MCF 10A (cell line): Measurements from ENCODE around the gene MED27. TPM values are rescaled to one million over a fixed set of nuclear protein-coding genes. Genes with fewer than 3 reads are reported as not detected.

ENCODE experiments used
- BruUV-seq: library from RNA; stranded (reverse); fragments of 400-500 nt; replicated peaks from 2 replicates; lab custom pipeline; 2021; lab: Mats Ljungman, UMichigan
- CTCF ChIA-PET: fragments of 300-600 bp; sonication (Branson Sonifier 250); formaldehyde crosslinking; extraction: SDS; loops from one replicate; lab custom pipeline; 2021; ENCODE audit warnings: antibody characterized with exemption, inconsistent platforms; lab: Yijun Ruan, JAX
- POLR2A ChIA-PET: fragments of 300-600, 350-650 bp; sonication (Branson Sonifier 250); formaldehyde crosslinking; extraction: SDS; loops from one replicate; lab custom pipeline; 2020; ENCODE audit warnings: antibody characterized with exemption, inconsistent platforms; lab: Yijun Ruan, JAX
- DNase-seq: peaks from one replicate; pipeline ENCODE4 v3.0.0-alpha.2; 2018; ENCODE audit not compliant: unreplicated experiment
- H3K27ac Mint-ChIP-seq: one replicate; pipeline ENCODE4 v1.8.0; 2022; ENCODE audit warnings: mild to moderate bottlenecking, low read depth, mixed read lengths; ENCODE audit not compliant: unreplicated experiment
- H3K27me3 Mint-ChIP-seq: one replicate; pipeline ENCODE4 v1.8.0; 2022; ENCODE audit warnings: mixed read lengths; ENCODE audit not compliant: insufficient read depth, unreplicated experiment
- H3K36me3 Mint-ChIP-seq: one replicate; pipeline ENCODE4 v1.8.0; 2022; ENCODE audit warnings: mild to moderate bottlenecking, moderate library complexity, mixed read lengths; ENCODE audit not compliant: insufficient read depth, unreplicated experiment
- H3K4me1 Mint-ChIP-seq: one replicate; pipeline ENCODE4 v1.8.0; 2022; ENCODE audit warnings: mixed read lengths; ENCODE audit not compliant: insufficient read depth, unreplicated experiment
- H3K4me3 Mint-ChIP-seq: one replicate; pipeline ENCODE4 v1.8.0; 2022; ENCODE audit warnings: mild to moderate bottlenecking, moderate library complexity, mixed read lengths; ENCODE audit not compliant: unreplicated experiment
- H3K9me3 Mint-ChIP-seq: one replicate; pipeline ENCODE4 v1.8.0; 2022; ENCODE audit warnings: mixed read lengths; ENCODE audit not compliant: unreplicated experiment
- intact Hi-C: fragments of 100-400 bp; cut with micrococcal nuclease; formaldehyde crosslinking; loops from 2 replicates; pipeline ENCODE4 v1.14.1; 2022
- total RNA-seq: library from RNA; stranded (reverse); gene quantifications from 2 replicates; pipeline ENCODE4 v1.2.3, GENCODE V29; 2022
- TF ChIP-seq, protein P1 (sequence below): fragments of 200-600 bp; IDR thresholded peaks from one replicate; pipeline ENCODE4 v1.8.0; 2022; ENCODE audit warnings: antibody characterized with exemption, mild to moderate bottlenecking; ENCODE audit not compliant: unreplicated experiment

The MED27 gene
- total RNA-seq, 1 experiment from 2014 or later, result 34.3 TPM

DNA sequence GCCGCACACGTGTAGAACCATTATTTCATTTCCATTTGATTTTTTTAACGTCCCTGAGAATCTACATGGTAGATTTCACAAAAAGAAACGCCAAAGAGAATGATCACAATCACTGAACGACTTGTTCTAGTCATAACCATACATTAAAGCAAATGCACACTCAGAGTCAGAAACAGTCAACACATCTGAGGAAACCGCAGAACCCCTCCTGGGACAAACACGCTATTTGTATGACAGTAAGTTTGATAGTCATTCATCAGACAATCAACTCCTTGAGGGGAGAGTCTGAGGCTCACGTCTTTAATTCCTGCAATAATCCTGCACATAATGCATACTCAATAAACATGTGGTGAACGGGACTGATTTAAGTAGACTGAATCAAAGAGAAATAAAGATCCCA, 129.2 kb downstream of the MED27 start:
- intact Hi-C loops, result no loop called here
- Mint-ChIP-seq H3K9me3 (no peaks in the 10 kb centered on the region), H3K36me3 (no peaks in the 10 kb centered on the region), H3K27me3 (no peaks in the 10 kb centered on the region), H3K4me1 (no peaks in the 10 kb centered on the region), H3K4me3 (no peak overlapping the region), H3K27ac (no peak overlapping the region)
- POLR2A ChIA-PET, result no interaction called here
- CTCF ChIA-PET, result interaction anchor here (0.6 kb wide), 1 partner anchor 12 kb away, joined by 3 read pairs; no protein-coding TSS in a partner anchor
- DNase-seq, result no peak
- TF ChIP-seq, protein P1, sequence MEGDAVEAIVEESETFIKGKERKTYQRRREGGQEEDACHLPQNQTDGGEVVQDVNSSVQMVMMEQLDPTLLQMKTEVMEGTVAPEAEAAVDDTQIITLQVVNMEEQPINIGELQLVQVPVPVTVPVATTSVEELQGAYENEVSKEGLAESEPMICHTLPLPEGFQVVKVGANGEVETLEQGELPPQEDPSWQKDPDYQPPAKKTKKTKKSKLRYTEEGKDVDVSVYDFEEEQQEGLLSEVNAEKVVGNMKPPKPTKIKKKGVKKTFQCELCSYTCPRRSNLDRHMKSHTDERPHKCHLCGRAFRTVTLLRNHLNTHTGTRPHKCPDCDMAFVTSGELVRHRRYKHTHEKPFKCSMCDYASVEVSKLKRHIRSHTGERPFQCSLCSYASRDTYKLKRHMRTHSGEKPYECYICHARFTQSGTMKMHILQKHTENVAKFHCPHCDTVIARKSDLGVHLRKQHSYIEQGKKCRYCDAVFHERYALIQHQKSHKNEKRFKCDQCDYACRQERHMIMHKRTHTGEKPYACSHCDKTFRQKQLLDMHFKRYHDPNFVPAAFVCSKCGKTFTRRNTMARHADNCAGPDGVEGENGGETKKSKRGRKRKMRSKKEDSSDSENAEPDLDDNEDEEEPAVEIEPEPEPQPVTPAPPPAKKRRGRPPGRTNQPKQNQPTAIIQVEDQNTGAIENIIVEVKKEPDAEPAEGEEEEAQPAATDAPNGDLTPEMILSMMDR, result no peak
- BruUV-seq, result no TSS peak

- DNase-seq, result no peak
- Mint-ChIP-seq H3K27ac (no peak overlapping the region), H3K4me3 (no peak overlapping the region), H3K4me1 (no peaks in the 10 kb centered on the region), H3K27me3 (no peaks in the 10 kb centered on the region), H3K9me3 (no peaks in the 10 kb centered on the region), H3K36me3 (no peaks in the 10 kb centered on the region)
- ChIA-PET CTCF (interaction anchor here (0.6 kb wide), 2 partner anchors 20 to 22 kb away, joined by 3 to 8 read pairs; no protein-coding TSS in a partner anchor), POLR2A (no interaction called here)
- TF ChIP-seq, protein P1, result no peak
- intact Hi-C loops, result no loop called here
- BruUV-seq, result no TSS peak
These were observed 133.5 kb downstream of the MED27 start for GRCh38 chr9:131946180-131946579.

GRCh38 chr9:131943351-131943841, 136.3 kb downstream of the MED27 start:
- DNase-seq, result no peak
- TF ChIP-seq, protein P1, result no peak
- BruUV-seq, result no TSS peak
- ChIA-PET CTCF (no interaction called here), POLR2A (no interaction called here)
- H3K4me3 Mint-ChIP-seq, result no peak overlapping the region
- H3K4me1 Mint-ChIP-seq, result no peaks in the 10 kb centered on the region
- no peaks in the 10 kb centered on the region for H3K27me3 Mint-ChIP-seq
- H3K36me3 Mint-ChIP-seq, result peaks cover 15% of the 10 kb centered on the region
- H3K9me3 Mint-ChIP-seq, result no peaks in the 10 kb centered on the region
- no peak overlapping the region for H3K27ac Mint-ChIP-seq
- intact Hi-C loops, result no loop called here

- Mint-ChIP-seq H3K4me3 (no peak overlapping the region), H3K27ac (no peak overlapping the region), H3K27me3 (no peaks in the 10 kb centered on the region), H3K9me3 (no peaks in the 10 kb centered on the region), H3K36me3 (peaks cover 24% of the 10 kb centered on the region), H3K4me1 (no peaks in the 10 kb centered on the region)
- TF ChIP-seq, protein P1, result no peak
- POLR2A ChIA-PET, result no interaction called here
- BruUV-seq, result no TSS peak
- CTCF ChIA-PET, result no interaction called here
- intact Hi-C loops, result no loop called here
- DNase-seq, result no peak
These were observed 137.4 kb downstream of the MED27 start for GRCh38 chr9:131942146-131942720.
